Psoas muscle (tissue), 8 donors: ENCODE measurements around the gene THOC6. TPM values are rescaled to one million over a fixed set of nuclear protein-coding genes. Genes with fewer than 3 reads are reported as not detected.

Source experiments
- ATAC-seq, 4 donors: fragments of 200-7000 bp; cut with Tn5 transposase; one replicate each; pipeline ENCODE4 v1.9.1; 2020; ENCODE audit warnings: moderate library complexity in 3 of 4, mild to moderate bottlenecking in 2 of 4
- DNase-seq, 2 donors: peaks; one replicate each; pipeline ENCODE4 v3.0.0-alpha.2; 2020
- H3K27ac ChIP-seq: fragments of 200-600 bp; one replicate; pipeline ENCODE4 v1.8.0; 2022
- H3K27me3 ChIP-seq, 3 donors: fragments of 200-600 bp in 1 of 3; one replicate each; pipeline versions ENCODE4 v1.6.1 to v1.8.0; 2013 to 2022; ENCODE audit warnings: low read length in 2 of 3, mild to moderate bottlenecking in 2 of 3, moderate library complexity in 1 of 3; ENCODE audit not compliant: insufficient read depth in 3 of 3
- H3K36me3 ChIP-seq, 2 donors: fragments of 200-600 bp in 1 of 2; one replicate each; pipeline versions ENCODE4 v1.6.1 to v1.8.0; 2013 to 2022; ENCODE audit warnings: low read depth in 1 of 2, mild to moderate bottlenecking in 1 of 2, moderate library complexity in 1 of 2; ENCODE audit not compliant: insufficient read depth in 1 of 2
- H3K4me1 ChIP-seq: fragments of 200-600 bp; one replicate; pipeline ENCODE4 v1.8.0; 2022
- H3K4me3 ChIP-seq: fragments of 200-600 bp; one replicate; pipeline ENCODE4 v1.8.0; 2022; ENCODE audit warnings: mild to moderate bottlenecking
- H3K9me3 ChIP-seq: fragments of 200-600 bp; one replicate; pipeline ENCODE4 v1.8.0; 2022
- CTCF ChIP-seq: fragments of 200-600 bp; IDR thresholded peaks from one replicate; pipeline ENCODE4 v1.8.0; 2022; ENCODE audit warnings: antibody characterized with exemption
- WGBS, 3 donors: extraction: QIAGEN DNeasy Blood & Tissue Kit; methylation state at CpG; one replicate each; pipeline versions ENCODE4 v1.1.6 to v1.1.7; 2013; 5-methylcytosine and 5-hydroxymethylcytosine counted together
- intact Hi-C, 2 donors: fragments of 100-400 bp; cut with DNase I; formaldehyde crosslinking; loops; one replicate each; pipeline versions ENCODE4 v1.11.0 to v1.14.2; 2022
- polyA plus RNA-seq, 3 donors: library from polyadenylated mRNA; stranded (reverse); fragments of 200-250 nt; gene quantifications; one replicate each; pipeline ENCODE4 v1.2.3, GENCODE V29; 2013
- total RNA-seq, 4 donors: library from RNA; stranded (reverse); fragmentation: NEBNext Ultra II Directional in 2 of 4; extraction: Animal tissue kit (Norgen Biotek cat#: 25700) in 2 of 4; gene quantifications; one replicate each; pipeline versions ENCODE4 v1.2.1 to v1.2.4, GENCODE V29; 2021 to 2023
- donor health status: healthy with polysubstance abuse.
- donor health status: DM: no; HTN: no; CAD: no; lungs with moderate emphysema.
- donor health status: Bipolar disorder and iron deficiency.
- donor health status: healthy.
- donor health status: DM: yes; HTN: yes; CAD: no.
- donor health status: DM: no; HTN: no; CAD: no.
- donor health status: DM: no; HTN: no; CAD: no.
- donor health status: DM: yes; HTN: yes; CAD: no.

THOC6 gene
- total and polyA plus RNA-seq, 7 donors, result 17.0 to 72.2 (median 26.9) TPM

GRCh38 chr16:3014971-3015370 lies 8.9 kb upstream of the THOC6 start:
- WGBS, 3 donors, result 83 to 89% (median 85%) methylated on average over 6 of the region's 6 CpGs
- H3K27ac ChIP-seq, result no peak overlapping the region
- H3K36me3 ChIP-seq, result no peaks in the 10 kb centered on the region
- DNase-seq (no peak), ATAC-seq (no peak)
- intact Hi-C loops, result no loop called here
- no peaks in the 10 kb centered on the region for H3K9me3 ChIP-seq
- peaks cover 0 to 55% (median 17%) of the 10 kb centered on the region in 3 donors for H3K27me3 ChIP-seq
- peaks cover 11% of the 10 kb centered on the region for H3K4me1 ChIP-seq
- H3K4me3 ChIP-seq, result no peak overlapping the region
- no peak for TF ChIP-seq CTCF

- Histone ChIP-seq H3K9me3 (no peaks in the 10 kb centered on the region), H3K36me3 (no peaks in the 10 kb centered on the region), H3K27me3 (peaks cover 0 to 49% (median 14%) of the 10 kb centered on the region in 3 donors), H3K4me1 (peaks cover 11% of the 10 kb centered on the region), H3K27ac (no peak overlapping the region), H3K4me3 (no peak overlapping the region)
- no peak for TF ChIP-seq CTCF
- intact Hi-C loops, result no loop called here
- no peak for DNase-seq
- ATAC-seq, result no peak
- WGBS, 3 donors, result 82 to 89% (median 86%) methylated on average over 13 of the region's 13 CpGs
Observed at GRCh38 chr16:3015865-3016521, 7.8 kb upstream of the THOC6 start.

- WGBS, 3 donors, result 46 to 57% (median 56%) methylated on average over 20 of the region's 20 CpGs
- Histone ChIP-seq H3K27me3 (peaks cover 0 to 40% (median 9%) of the 10 kb centered on the region in 3 donors), H3K4me1 (peaks cover 11% of the 10 kb centered on the region), H3K9me3 (no peaks in the 10 kb centered on the region), H3K36me3 (no peaks in the 10 kb centered on the region), H3K4me3 (no peak overlapping the region), H3K27ac (no peak overlapping the region)
- TF ChIP-seq CTCF, result no peak
- intact Hi-C loops, result no loop called here
- DNase-seq (no peak), ATAC-seq (no peak)
Observed at GRCh38 chr16:3017344-3017743, 6.5 kb upstream of the THOC6 start.

GRCh38 chr16:3017794-3018506 lies 5.9 kb upstream of the THOC6 start, which contains the start of gene CLDN6:
Gene CLDN6 (minus strand): TSS chr16:3018183. CDS start chr16:3016021, 2,162 bp downstream.
- intact Hi-C loops, result no loop called here
- 8 to 11% (median 10%) methylated on average over 41 to 51 of the region's 52 CpGs for WGBS, 3 donors
- H3K27me3 ChIP-seq, result peaks cover 0 to 34% (median 9%) of the 10 kb centered on the region in 3 donors
- no peak within 1 kb of the TSS for H3K27ac ChIP-seq
- H3K9me3 ChIP-seq, result no peaks in the 10 kb centered on the region
- peaks cover 17% of the 10 kb centered on the region for H3K4me1 ChIP-seq
- DNase-seq (no peak), ATAC-seq (no peak)
- no peaks in the 10 kb centered on the region for H3K36me3 ChIP-seq
- TF ChIP-seq CTCF, result peak; percentile 16
- H3K4me3 ChIP-seq, result no peak within 1 kb of the TSS
